Measurements from ENCODE around the gene ZNF560. TPM values are rescaled to one million over a fixed set of nuclear protein-coding genes. Genes with fewer than 3 reads are reported as not detected.

ZNF560 gene
- total RNA-seq, 4 donors from 2014 or later = not detected

DNA sequence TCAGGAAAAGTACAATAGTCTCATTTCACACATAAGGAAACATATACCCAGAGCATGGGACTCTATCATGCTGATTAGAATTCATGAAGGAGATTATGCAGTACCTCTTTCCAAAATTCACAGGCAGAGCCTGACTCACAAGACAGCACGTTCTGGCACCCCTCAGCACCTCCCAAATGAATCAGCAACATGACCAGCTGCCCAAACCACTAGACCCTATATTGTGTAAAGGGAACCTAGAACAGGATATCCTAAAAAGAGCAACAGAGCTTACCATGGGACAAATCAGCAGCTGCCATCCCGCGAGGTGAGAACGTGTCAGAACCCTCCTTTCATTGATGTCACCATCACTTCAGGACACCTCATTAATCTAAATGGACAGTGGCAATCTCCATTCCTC, 37.5 kb upstream of the ZNF560 start:
- Histone ChIP-seq H3K4me3 (peak overlapping the region in 1 of 4 donors; percentile 24), H3K9me3 (peaks cover 3 to 62% (median 44%) of the 10 kb centered on the region in 3 donors), H3K27ac (peak overlapping the region in 1 of 4 donors; percentile 28), H3K27me3 (no peaks in the 10 kb centered on the region), H3K36me3 (peaks cover 45 to 56% (median 50%) of the 10 kb centered on the region in 3 donors), H3K4me1 (peaks cover 5 to 19% (median 7%) of the 10 kb centered on the region in 3 donors)
- intact Hi-C loops (cut with DNase I) = no loop called here
- no peak for TF ChIP-seq POLR2A (IDR thresholded peaks at IDR 0.05)
- TF ChIP-seq, protein P1, sequence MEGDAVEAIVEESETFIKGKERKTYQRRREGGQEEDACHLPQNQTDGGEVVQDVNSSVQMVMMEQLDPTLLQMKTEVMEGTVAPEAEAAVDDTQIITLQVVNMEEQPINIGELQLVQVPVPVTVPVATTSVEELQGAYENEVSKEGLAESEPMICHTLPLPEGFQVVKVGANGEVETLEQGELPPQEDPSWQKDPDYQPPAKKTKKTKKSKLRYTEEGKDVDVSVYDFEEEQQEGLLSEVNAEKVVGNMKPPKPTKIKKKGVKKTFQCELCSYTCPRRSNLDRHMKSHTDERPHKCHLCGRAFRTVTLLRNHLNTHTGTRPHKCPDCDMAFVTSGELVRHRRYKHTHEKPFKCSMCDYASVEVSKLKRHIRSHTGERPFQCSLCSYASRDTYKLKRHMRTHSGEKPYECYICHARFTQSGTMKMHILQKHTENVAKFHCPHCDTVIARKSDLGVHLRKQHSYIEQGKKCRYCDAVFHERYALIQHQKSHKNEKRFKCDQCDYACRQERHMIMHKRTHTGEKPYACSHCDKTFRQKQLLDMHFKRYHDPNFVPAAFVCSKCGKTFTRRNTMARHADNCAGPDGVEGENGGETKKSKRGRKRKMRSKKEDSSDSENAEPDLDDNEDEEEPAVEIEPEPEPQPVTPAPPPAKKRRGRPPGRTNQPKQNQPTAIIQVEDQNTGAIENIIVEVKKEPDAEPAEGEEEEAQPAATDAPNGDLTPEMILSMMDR (IDR thresholded peaks at IDR 0.05) = no peak
- no peak for DNase-seq
- 81 to 83% methylated on average over 4 of the region's 4 CpGs for WGBS, 2 donors

DNA sequence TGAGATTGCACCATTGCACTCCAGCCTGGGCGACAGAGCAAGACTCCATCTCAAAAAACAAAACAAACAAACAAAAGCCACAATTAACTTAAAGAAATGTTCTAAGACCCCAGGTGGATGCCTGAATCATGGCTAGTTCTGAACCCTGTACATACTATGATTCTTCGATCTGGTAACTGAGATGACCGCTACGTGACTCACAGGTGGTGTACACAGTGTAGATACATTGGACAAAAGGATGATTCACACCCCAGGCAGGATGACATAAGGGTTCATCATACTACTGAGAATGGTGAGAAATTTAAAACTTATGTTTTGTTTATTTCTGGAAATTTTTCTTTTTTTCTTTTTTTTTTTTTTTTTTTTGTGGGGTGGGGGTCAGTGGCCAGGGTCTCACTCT, 33.5 kb upstream of the ZNF560 start:
- no peak for DNase-seq
- no peak for TF ChIP-seq POLR2A (IDR thresholded peaks at IDR 0.05)
- TF ChIP-seq, protein P1 (IDR thresholded peaks at IDR 0.05) = no peak
- peaks cover 26 to 95% (median 84%) of the 10 kb centered on the region in 3 donors for H3K9me3 ChIP-seq

DNA sequence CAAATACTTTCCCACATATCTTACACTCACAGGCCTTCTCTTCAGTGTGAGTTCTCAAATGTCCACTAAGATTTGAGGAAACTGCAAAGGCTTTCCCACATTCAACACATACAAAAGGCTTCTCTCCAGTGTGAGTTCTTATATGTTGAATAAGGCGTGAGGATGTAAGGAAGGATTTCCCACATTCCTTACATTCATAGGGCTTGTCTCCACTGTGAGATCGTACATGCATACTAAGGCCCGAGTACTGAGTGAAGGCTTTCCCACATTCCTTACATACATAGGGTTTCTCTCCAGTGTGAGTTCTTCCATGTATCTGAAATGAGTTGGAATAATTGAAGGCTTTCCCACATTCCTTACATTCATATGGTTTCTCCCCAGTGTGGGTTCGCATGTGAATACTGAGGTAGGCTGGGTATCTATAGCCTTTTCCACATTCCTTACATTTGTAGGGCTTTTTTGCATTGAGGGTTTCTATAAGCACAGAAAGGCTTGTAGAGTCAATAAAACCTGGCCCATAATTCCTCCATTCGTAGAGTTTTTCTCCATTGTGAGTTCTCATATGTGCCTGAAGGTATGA, 30.4 kb upstream of the ZNF560 start:
- Histone ChIP-seq H3K9me3 (peaks cover 26 to 100% (median 96%) of the 10 kb centered on the region in 3 donors), H3K36me3 (peaks cover 56 to 90% (median 60%) of the 10 kb centered on the region in 3 donors), H3K27me3 (no peaks in the 10 kb centered on the region), H3K27ac (no peak overlapping the region), H3K4me3 (peak overlapping the region in 1 of 4 donors; percentile 36), H3K4me1 (no peaks in the 10 kb centered on the region)
- no peak for TF ChIP-seq POLR2A (IDR thresholded peaks at IDR 0.05)
- TF ChIP-seq, protein P1 (IDR thresholded peaks at IDR 0.05) = no peak
- DNase-seq = no peak
- 86 to 97% methylated on average over 5 of the region's 5 CpGs for WGBS, 2 donors
- intact Hi-C loops (cut with DNase I) = no loop called here

More for the DNA sequence above, 33.5 kb upstream of the ZNF560 start:
- 74 to 87% methylated on average over 4 of the region's 4 CpGs for WGBS, 2 donors
- H3K27me3 ChIP-seq = no peaks in the 10 kb centered on the region
- H3K4me1 ChIP-seq = peaks cover 0 to 2% (median 0%) of the 10 kb centered on the region in 3 donors
- no peak overlapping the region for H3K27ac ChIP-seq
- no peak overlapping the region for H3K4me3 ChIP-seq
- intact Hi-C loops (cut with DNase I) = no loop called here
- peaks cover 75 to 96% (median 81%) of the 10 kb centered on the region in 3 donors for H3K36me3 ChIP-seq

DNA sequence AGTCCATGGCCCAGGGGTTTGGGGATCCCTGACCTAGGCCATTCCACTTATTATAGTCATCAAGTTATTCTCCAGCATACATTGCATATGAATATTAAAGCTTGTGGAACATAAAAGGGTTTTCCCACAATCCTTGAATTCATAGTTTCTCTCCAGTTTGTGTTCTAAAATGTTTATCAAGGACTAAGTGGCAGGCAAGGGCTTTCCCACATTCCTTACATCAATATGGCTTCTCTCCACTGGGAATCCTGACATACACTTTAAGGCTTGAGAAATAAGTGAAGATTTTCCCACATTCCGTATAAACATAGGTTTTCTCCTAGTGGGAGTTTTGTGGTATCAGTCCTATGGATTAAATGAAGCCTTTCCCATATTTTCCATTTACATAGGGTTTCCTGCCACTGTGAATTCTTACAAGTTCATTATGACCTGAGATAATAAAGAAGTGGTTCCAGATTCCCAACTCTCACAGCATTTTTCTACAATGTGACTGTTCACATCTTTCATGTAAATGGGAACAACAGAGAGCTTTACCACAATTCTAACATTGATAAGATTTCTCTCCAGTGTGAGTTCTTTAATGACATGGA, 25.6 kb upstream of the ZNF560 start:
- WGBS, 2 donors = 94 to 100% methylated on average over 1 of the region's 1 CpG
- intact Hi-C loops (cut with DNase I) = no loop called here

DNA sequence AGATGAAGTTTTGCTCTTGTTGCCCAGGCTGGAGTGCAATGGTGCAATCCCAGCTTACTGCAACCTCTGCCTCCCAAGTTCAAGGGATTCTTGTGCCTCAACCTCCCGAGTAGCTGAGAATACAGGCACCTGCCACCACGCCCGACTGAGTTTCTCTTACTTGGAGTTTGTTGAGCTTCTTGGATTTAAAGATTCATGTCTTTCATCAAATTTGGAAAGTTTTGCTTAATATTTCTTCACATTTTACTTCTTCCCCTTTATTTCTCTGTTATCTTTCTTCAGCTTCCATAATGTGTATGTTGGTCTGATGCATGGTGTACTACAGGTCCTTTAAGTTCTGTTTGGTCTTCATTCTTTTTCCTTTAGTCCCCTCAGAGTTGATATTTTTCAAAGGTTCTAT, 8.9 kb upstream of the ZNF560 start:
- intact Hi-C loops (cut with DNase I) = no loop called here
- no peak overlapping the region for H3K27ac ChIP-seq
- no peak for DNase-seq
- 67 to 73% methylated on average over 3 of the region's 3 CpGs for WGBS, 2 donors
- H3K9me3 ChIP-seq = peaks cover 0 to 77% (median 45%) of the 10 kb centered on the region in 3 donors
- H3K27me3 ChIP-seq = no peaks in the 10 kb centered on the region
- H3K4me1 ChIP-seq = no peaks in the 10 kb centered on the region
- TF ChIP-seq POLR2A (IDR thresholded peaks at IDR 0.05) = no peak
- H3K36me3 ChIP-seq = no peaks in the 10 kb centered on the region
- no peak overlapping the region for H3K4me3 ChIP-seq

More for the DNA sequence above, 25.6 kb upstream of the ZNF560 start:
- H3K4me3 ChIP-seq = no peak overlapping the region
- no peak overlapping the region for H3K27ac ChIP-seq
- TF ChIP-seq, protein P1 (IDR thresholded peaks at IDR 0.05) = no peak
- no peak for TF ChIP-seq POLR2A (IDR thresholded peaks at IDR 0.05)
- no peaks in the 10 kb centered on the region for H3K4me1 ChIP-seq
- H3K36me3 ChIP-seq = peaks cover 11 to 49% (median 12%) of the 10 kb centered on the region in 3 donors
- peaks cover 13 to 100% (median 94%) of the 10 kb centered on the region in 3 donors for H3K9me3 ChIP-seq
- H3K27me3 ChIP-seq = no peaks in the 10 kb centered on the region
- DNase-seq = no peak
